B cell (primary cell): Measurements from ENCODE around the gene BMERB1. TPM values are rescaled to one million over a fixed set of nuclear protein-coding genes. Genes with fewer than 3 reads are reported as not detected.

Experiments
- ATAC-seq: fragments of 200-7000 bp; cut with Tn5 transposase; one replicate; pipeline ENCODE4 v1.10.0; 2021; ENCODE audit warnings: low read depth, mild to moderate bottlenecking, moderate number of reproducible peaks, moderate library complexity
- CTCF ChIA-PET: fragments of 350-600 bp; sonication (Branson Sonifier 250); formaldehyde crosslinking; loops from one replicate; lab custom pipeline; 2021; ENCODE audit warnings: antibody characterized with exemption, inconsistent platforms; lab: Charles Lee
- POLR2A ChIA-PET: fragments of 350-600 bp; sonication (Branson Sonifier 250); formaldehyde crosslinking; loops from one replicate; lab custom pipeline; 2021; ENCODE audit warnings: antibody characterized with exemption; lab: Charles Lee
- DNase-seq: peaks from one replicate; pipeline ENCODE4 v3.0.0; 2013
- H2AFZ ChIP-seq: 2 replicates; pipeline ENCODE4 v1.6.1; 2012; ENCODE audit warnings: mild to moderate bottlenecking, low read depth, low read length; ENCODE audit not compliant: insufficient read depth, poor library complexity, severe bottlenecking
- H3K27ac ChIP-seq, 2 donors: 1 replicate in 1 of 2; 2 replicates in 1 of 2; pipeline ENCODE4 v1.5.1; 2012 to 2013; ENCODE audit warnings: low read length in 2 of 2, mild to moderate bottlenecking in 2 of 2, moderate library complexity in 1 of 2
- H3K27me3 ChIP-seq, 4 experiments: fragments of 200-600 bp in 1 of 4; sonication (generic) in 1 of 4; replicated peaks in 1 of 4; 1 replicate in 2 of 4; 2 replicates in 2 of 4; pipeline versions ENCODE4 v1.6.1 to v1.7.0; 2013 to 2016; ENCODE audit warnings: low read length in 3 of 4, mild to moderate bottlenecking in 2 of 4, mixed read lengths in 1 of 4, moderate library complexity in 1 of 4; ENCODE audit not compliant: insufficient read depth in 4 of 4, control insufficient read depth in 3 of 4; ENCODE audit errors: control extremely low read depth in 1 of 4
- H3K36me3 ChIP-seq, 2 experiments: replicated peaks in 1 of 2; 1 replicate in 1 of 2; 2 replicates in 1 of 2; pipeline versions ENCODE4 v1.6.1 to v1.7.1; 2013; ENCODE audit warnings: low read length in 1 of 2; ENCODE audit not compliant: insufficient read depth in 2 of 2, control insufficient read depth in 1 of 2; ENCODE audit errors: control extremely low read depth in 1 of 2, extremely low read depth in 1 of 2
- H3K4me1 ChIP-seq, 2 donors: fragments of 200-600 bp in 1 of 2; sonication (generic) in 1 of 2; 1 replicate in 1 of 2; 2 replicates in 1 of 2; pipeline versions ENCODE4 v1.5.1 to v1.6.1; 2013 to 2017; ENCODE audit warnings: low read length in 2 of 2; ENCODE audit not compliant: control insufficient read depth in 2 of 2, insufficient read depth in 2 of 2
- H3K4me2 ChIP-seq: replicated peaks from 2 replicates; pipeline ENCODE3; 2012; ENCODE audit warnings: mild to moderate bottlenecking, low read depth, low read length; ENCODE audit not compliant: poor library complexity, severe bottlenecking
- H3K4me3 ChIP-seq, 5 experiments: fragments of 200-600 bp in 1 of 5; sonication (generic) in 1 of 5; 1 replicate in 3 of 5; 2 replicates in 2 of 5; pipeline versions ENCODE4 v1.5.1 to v1.7.0; 2011 to 2016; ENCODE audit warnings: low read length in 4 of 5, mild to moderate bottlenecking in 4 of 5, low read depth in 2 of 5, control low read depth in 1 of 5, moderate library complexity in 1 of 5; ENCODE audit not compliant: insufficient read depth in 1 of 5; ENCODE audit errors: control extremely low read depth in 1 of 5, extremely low read depth in 1 of 5
- H3K79me2 ChIP-seq: fragments of 200-600 bp; sonication (generic); one replicate; pipeline ENCODE4 v1.6.0; 2016; ENCODE audit warnings: low read length; ENCODE audit not compliant: control insufficient read depth, insufficient read depth
- H3K9ac ChIP-seq: fragments of 200-600 bp; sonication (generic); 2 replicates; pipeline ENCODE4 v1.6.1; 2017; ENCODE audit warnings: mild to moderate bottlenecking, low read length, moderate library complexity
- H3K9me3 ChIP-seq, 3 donors: one replicate each; pipeline versions ENCODE4 v1.6.1 to v1.7.1; 2013; ENCODE audit warnings: low read length in 2 of 3; ENCODE audit not compliant: control insufficient read depth in 2 of 3, insufficient read depth in 1 of 3; ENCODE audit errors: control extremely low read depth in 1 of 3
- H4K20me1 ChIP-seq: 2 replicates; pipeline ENCODE4 v1.6.0; 2012; ENCODE audit warnings: mild to moderate bottlenecking, low read length; ENCODE audit not compliant: insufficient read depth, control insufficient read depth, poor library complexity, severe bottlenecking
- H3K27ac Mint-ChIP-seq: one replicate; pipeline ENCODE4 v1.8.0; 2021; ENCODE audit warnings: mixed read lengths
- H3K27me3 Mint-ChIP-seq: one replicate; pipeline ENCODE4 v1.8.0; 2021; ENCODE audit warnings: mixed read lengths
- H3K4me1 Mint-ChIP-seq: one replicate; pipeline ENCODE4 v1.8.0; 2021; ENCODE audit warnings: mixed read lengths
- H3K4me3 Mint-ChIP-seq: one replicate; pipeline ENCODE4 v1.8.0; 2021; ENCODE audit warnings: mixed read lengths
- H3K9me3 Mint-ChIP-seq: one replicate; pipeline ENCODE4 v1.8.0; 2022; ENCODE audit warnings: mixed read lengths; ENCODE audit not compliant: insufficient read depth
- EZH2 ChIP-seq: IDR thresholded peaks from 2 replicates; pipeline ENCODE4 v1.6.1; 2012; ENCODE audit warnings: borderline replicate concordance, low read depth, mild to moderate bottlenecking, moderate library complexity, low read length; ENCODE audit not compliant: insufficient read depth, poor library complexity, severe bottlenecking
- WGBS: methylation state at CpG from one replicate; pipeline ENCODE4 v1.1.5; 2013; ENCODE audit warnings: missing lambda C conversion rate; ENCODE audit not compliant: insufficient coverage; 5-methylcytosine and 5-hydroxymethylcytosine counted together
- intact Hi-C: fragments of 100-400 bp; cut with micrococcal nuclease; formaldehyde crosslinking; loops from one replicate; pipeline ENCODE4 v1.10.0; 2022
- polyA plus RNA-seq: library from polyadenylated mRNA; depleted of rRNA; stranded (reverse); fragments of >200 nt; gene quantifications from 2 replicates; pipeline ENCODE4 v1.2.3, GENCODE V29; 2012
- total RNA-seq, 2 donors: library from RNA; stranded (reverse); fragments of 120-200 nt in 1 of 2; gene quantifications; 1 replicate in 1 of 2; 2 replicates in 1 of 2; pipeline versions ENCODE4 v1.2.3 to v1.2.4, GENCODE V29; 2013 to 2022
- TF ChIP-seq, protein P1 (sequence below): fragments of 200-600 bp; IDR thresholded peaks from one replicate; pipeline ENCODE4 v1.8.0; 2022; ENCODE audit warnings: antibody characterized with exemption, mild to moderate bottlenecking

Gene BMERB1
- total and polyA plus RNA-seq, 2 donors (not counting 1 experiment from before 2014, with no cell fraction given) = 2.2 to 11.2 TPM

GRCh38 chr16:15542261-15542660 is 107.9 kb downstream of the BMERB1 start:
- H3K9ac ChIP-seq = no peak overlapping the region
- no peak overlapping the region for H3K27ac ChIP-seq
- no peaks in the 10 kb centered on the region for H3K27me3 ChIP-seq
- CTCF ChIA-PET = no interaction called here
- H4K20me1 ChIP-seq = no peaks in the 10 kb centered on the region
- H3K4me1 Mint-ChIP-seq = no peaks in the 10 kb centered on the region
- POLR2A ChIA-PET = interaction anchor here (0.7 kb wide), 1 partner anchor 465 kb away, joined by 8 read pairs; no protein-coding TSS in a partner anchor
- TF ChIP-seq EZH2 = no peak
- TF ChIP-seq, protein P1, sequence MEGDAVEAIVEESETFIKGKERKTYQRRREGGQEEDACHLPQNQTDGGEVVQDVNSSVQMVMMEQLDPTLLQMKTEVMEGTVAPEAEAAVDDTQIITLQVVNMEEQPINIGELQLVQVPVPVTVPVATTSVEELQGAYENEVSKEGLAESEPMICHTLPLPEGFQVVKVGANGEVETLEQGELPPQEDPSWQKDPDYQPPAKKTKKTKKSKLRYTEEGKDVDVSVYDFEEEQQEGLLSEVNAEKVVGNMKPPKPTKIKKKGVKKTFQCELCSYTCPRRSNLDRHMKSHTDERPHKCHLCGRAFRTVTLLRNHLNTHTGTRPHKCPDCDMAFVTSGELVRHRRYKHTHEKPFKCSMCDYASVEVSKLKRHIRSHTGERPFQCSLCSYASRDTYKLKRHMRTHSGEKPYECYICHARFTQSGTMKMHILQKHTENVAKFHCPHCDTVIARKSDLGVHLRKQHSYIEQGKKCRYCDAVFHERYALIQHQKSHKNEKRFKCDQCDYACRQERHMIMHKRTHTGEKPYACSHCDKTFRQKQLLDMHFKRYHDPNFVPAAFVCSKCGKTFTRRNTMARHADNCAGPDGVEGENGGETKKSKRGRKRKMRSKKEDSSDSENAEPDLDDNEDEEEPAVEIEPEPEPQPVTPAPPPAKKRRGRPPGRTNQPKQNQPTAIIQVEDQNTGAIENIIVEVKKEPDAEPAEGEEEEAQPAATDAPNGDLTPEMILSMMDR = no peak
- H3K4me3 ChIP-seq = no peak overlapping the region
- no peak overlapping the region for H2AFZ ChIP-seq
- intact Hi-C loops = no loop called here
- H3K9me3 ChIP-seq = peaks cover 0 to 16% (median 4%) of the 10 kb centered on the region in 3 donors
- H3K4me1 ChIP-seq = no peaks in the 10 kb centered on the region
- H3K27ac Mint-ChIP-seq = no peak overlapping the region
- H3K27me3 Mint-ChIP-seq = no peaks in the 10 kb centered on the region
- no peaks in the 10 kb centered on the region for H3K9me3 Mint-ChIP-seq
- no peak overlapping the region for H3K4me3 Mint-ChIP-seq
- no peaks in the 10 kb centered on the region for H3K79me2 ChIP-seq
- H3K4me2 ChIP-seq = no peak overlapping the region
- DNase-seq = no peak
- ATAC-seq = no peak
- WGBS = 90% methylated on average over 2 of the region's 7 CpGs
- no peaks in the 10 kb centered on the region for H3K36me3 ChIP-seq

- intact Hi-C loops = no loop called here
- H3K9me3 Mint-ChIP-seq = no peaks in the 10 kb centered on the region
- Histone ChIP-seq H3K4me1 (no peaks in the 10 kb centered on the region), H3K27me3 (no peaks in the 10 kb centered on the region), H3K9ac (no peak overlapping the region), H3K79me2 (no peaks in the 10 kb centered on the region), H4K20me1 (no peaks in the 10 kb centered on the region), H3K4me3 (no peak overlapping the region), H3K9me3 (peaks cover 0 to 16% (median 4%) of the 10 kb centered on the region in 3 donors), H3K4me2 (no peak overlapping the region), H2AFZ (no peak overlapping the region), H3K36me3 (no peaks in the 10 kb centered on the region), H3K27ac (no peak overlapping the region)
- no peaks in the 10 kb centered on the region for H3K4me1 Mint-ChIP-seq
- no peak overlapping the region for H3K4me3 Mint-ChIP-seq
- DNase-seq = no peak
- no peak for ATAC-seq
- WGBS = 98% methylated on average over 4 of the region's 6 CpGs
- ChIA-PET POLR2A (no interaction called here), CTCF (no interaction called here)
- no peaks in the 10 kb centered on the region for H3K27me3 Mint-ChIP-seq
- H3K27ac Mint-ChIP-seq = no peak overlapping the region
- TF ChIP-seq, protein P1 = no peak
- no peak for TF ChIP-seq EZH2
Measured at GRCh38 chr16:15542734-15543347, 108.5 kb downstream of the BMERB1 start.
